NCI-H187 treated with DMSO at 0.1 percent for 48 hours (cell line): ENCODE measurements around the gene GFRA1.
"Not testable (repeated sequence)": the region's sequence is repeated elsewhere in the genome, so short reads cannot be mapped to it uniquely, and the experiment has no call there.

Experiments
- DNase-seq: peaks from one replicate; lab custom pipeline; 2025; lab: John Stamatoyannopoulos, UW

GFRA1 gene

GRCh38 chr10:116197946-116198675, 74.9 kb downstream of the GFRA1 start:
- DNase-seq = no peak

GRCh38 chr10:116195583-116195982, 77.4 kb downstream of the GFRA1 start:
- DNase-seq = no peak

- DNase-seq = no peak
Measured at GRCh38 chr10:116195039-116195438, 78.0 kb downstream of the GFRA1 start.

GRCh38 chr10:116194061-116194460, 78.9 kb downstream of the GFRA1 start:
- DNase-seq = no peak

GRCh38 chr10:116190883-116191282, 82.1 kb downstream of the GFRA1 start:
- no peak for DNase-seq

GRCh38 chr10:116186273-116186672, 86.7 kb downstream of the GFRA1 start:
- no peak for DNase-seq

- DNase-seq = no peak
Measured at GRCh38 chr10:116185199-116185867, 87.7 kb downstream of the GFRA1 start.

- DNase-seq = no peak
Measured at GRCh38 chr10:116184512-116184794, 88.6 kb downstream of the GFRA1 start.

GRCh38 chr10:116183733-116184511, 89.1 kb downstream of the GFRA1 start:
- DNase-seq = no peak

- no peak for DNase-seq
Measured at GRCh38 chr10:116182426-116182825, 90.6 kb downstream of the GFRA1 start.

- no peak for DNase-seq
Measured at GRCh38 chr10:116178086-116178605, 94.9 kb downstream of the GFRA1 start.

- no peak for DNase-seq
Measured at GRCh38 chr10:116175231-116175630, 97.8 kb downstream of the GFRA1 start.

- no peak for DNase-seq
Measured at GRCh38 chr10:116171505-116171904, 101.5 kb downstream of the GFRA1 start.

- no peak for DNase-seq
Measured at GRCh38 chr10:116170815-116171250, 102.2 kb downstream of the GFRA1 start.

GRCh38 chr10:116169782-116170445, 103.1 kb downstream of the GFRA1 start:
- DNase-seq = no peak

- no peak for DNase-seq
Measured at GRCh38 chr10:116168745-116169144, 104.3 kb downstream of the GFRA1 start.

- no peak for DNase-seq
Measured at GRCh38 chr10:116168329-116168728, 104.7 kb downstream of the GFRA1 start.

GRCh38 chr10:116165941-116166340, 107.1 kb downstream of the GFRA1 start:
- not testable (repeated sequence) for DNase-seq

GRCh38 chr10:116164291-116164690, 108.7 kb downstream of the GFRA1 start:
- DNase-seq = no peak

- DNase-seq = no peak
Measured at GRCh38 chr10:116163333-116164131, 109.5 kb downstream of the GFRA1 start.

GRCh38 chr10:116162851-116163250, 110.2 kb downstream of the GFRA1 start:
- no peak for DNase-seq
